Aortic smooth muscle cell (primary cell): ENCODE measurements around the gene TRAK2. TPM values are rescaled to one million over a fixed set of nuclear protein-coding genes. Genes with fewer than 3 reads are reported as not detected.

Experiments used
- total RNA-seq: library from RNA; depleted of rRNA; stranded (reverse); fragments of >200 nt; gene quantifications from 2 replicates; pipeline ENCODE4 v1.2.3, GENCODE V29; 2014

The TRAK2 gene
- 85.3 and 101 TPM in 2 replicates for total RNA-seq

GRCh38 chr2:201451292-201452057 is at the start of gene TRAK2, which contains the start of gene STRADB:
Gene TRAK2, minus strand, starts transcription at chr2:201451458. Its CDS starts 30,951 bp downstream, at chr2:201420507.
Gene STRADB, plus strand, starts transcription at chr2:201451740. Its CDS starts 3,101 bp downstream, at chr2:201454841.

GRCh38 chr2:201357221-201357620 is 94.0 kb downstream of the TRAK2 start, which contains the start of gene FLACC1:
Gene FLACC1, minus strand, starts transcription at chr2:201357345. Its CDS starts 5,941 bp downstream, at chr2:201351404.

Other genes with a start within 250 kb of the TRAK2 start
- 18.9 and 27.9 TPM in 2 replicates for gene CASP8, start 190.9 kb downstream of the TRAK2 start, total RNA-seq
- gene FLACC1, start 94.1 kb downstream of the TRAK2 start, total RNA-seq = 1.6 and 1.8 TPM in 2 replicates
- gene STRADB, start 282 bp upstream of the TRAK2 start, total RNA-seq = 35.8 and 38.3 TPM in 2 replicates
- 37.0 and 39.5 TPM in 2 replicates for gene TMEM237, start 192.0 kb upstream of the TRAK2 start, total RNA-seq
- gene MPP4, start 247.2 kb upstream of the TRAK2 start, total RNA-seq = 1.7 and 2.0 TPM in 2 replicates